Adrenal gland (tissue), 5 donors: ENCODE measurements around the gene SCYGR2.

Source experiments
- CTCF ChIP-seq, 6 experiments: fragments of 450-650 bp in 4 of 6; fragments of 200-600 bp in 2 of 6; sonication (generic) in 1 of 6; IDR thresholded peaks; 1 replicate in 5 of 6; 2 replicates in 1 of 6; pipeline versions ENCODE4 v1.5.1 to v1.8.0; 2016 to 2021; ENCODE audit warnings: antibody characterized with exemption in 6 of 6, mild to moderate bottlenecking in 2 of 6, moderate library complexity in 1 of 6
- POLR2A ChIP-seq, 2 donors: fragments of 450-650 bp; IDR thresholded peaks; one replicate each; pipeline ENCODE4 v1.6.1; 2017; ENCODE audit warnings: antibody characterized with exemption in 2 of 2, mild to moderate bottlenecking in 2 of 2, moderate library complexity in 1 of 2
- donor health status: DM: no; HTN: no; CAD: no.

GRCh38 chr2:227634201-227634600 is 35.5 kb downstream of the SCYGR2 start:
- TF ChIP-seq POLR2A (IDR thresholded peaks at IDR 0.05) (no peak), CTCF (IDR thresholded peaks at IDR 0.05) (no peak)
